Body of pancreas (tissue), 4 donors: ENCODE results near the gene TBL1X. TPM values are rescaled to one million over a fixed set of nuclear protein-coding genes. Genes with fewer than 3 reads are reported as not detected.
"Not testable (repeated sequence)": the region's sequence is repeated elsewhere in the genome, so short reads cannot be mapped to it uniquely, and the experiment has no call there.

Experiments used
- ATAC-seq: fragments of 150-250 bp; one replicate; pipeline ENCODE4 v1.9.1; 2016
- DNase-seq, 4 donors: peaks; one replicate each; pipeline ENCODE4 v3.0.0-alpha.2; 2019
- H3K27ac ChIP-seq, 4 donors: fragments of 200-600 bp; sonication (generic); 1 replicate in 3 of 4; 2 replicates in 1 of 4; pipeline versions ENCODE4 v1.5.1 to v1.6.1; 2016 to 2019; ENCODE audit warnings: mild to moderate bottlenecking in 1 of 4, mixed read lengths in 1 of 4, moderate library complexity in 1 of 4
- H3K27me3 ChIP-seq, 2 donors: fragments of 200-600 bp; sonication (generic); one replicate each; pipeline ENCODE4 v1.6.0; 2016; ENCODE audit warnings: mild to moderate bottlenecking in 1 of 2
- H3K36me3 ChIP-seq, 2 donors: fragments of 200-600 bp; sonication (generic); replicated peaks in 1 of 2; 2 replicates each; pipeline ENCODE4 v1.5.1; 2016; ENCODE audit warnings: low read depth in 2 of 2; ENCODE audit not compliant: insufficient read depth in 1 of 2
- H3K4me1 ChIP-seq: fragments of 200-600 bp; sonication (generic); one replicate; pipeline ENCODE4 v1.6.0; 2016
- H3K4me3 ChIP-seq, 2 donors: fragments of 200-600 bp; sonication (generic); 1 replicate in 1 of 2; 2 replicates in 1 of 2; pipeline ENCODE4 v1.5.1; 2016 to 2019
- H3K9me3 ChIP-seq, 3 donors: fragments of 200-600 bp; sonication (generic); 1 replicate in 2 of 3; 2 replicates in 1 of 3; pipeline ENCODE4 v1.5.1; 2016
- POLR2A ChIP-seq, 3 donors: fragments of 450-650 bp; IDR thresholded peaks; one replicate each; pipeline ENCODE4 v1.6.1; 2016; ENCODE audit warnings: antibody characterized with exemption in 3 of 3, mild to moderate bottlenecking in 2 of 3
- WGBS, 2 donors: methylation state at CpG; one replicate each; pipeline ENCODE4 v1.1.5; 2017; 5-methylcytosine and 5-hydroxymethylcytosine counted together
- intact Hi-C: fragments of 100-400 bp; cut with DNase I; formaldehyde crosslinking; loops from one replicate; pipeline ENCODE4 v1.15.1; 2023
- total RNA-seq, 2 donors: library from RNA; depleted of rRNA; stranded (reverse); fragments of >200 nt; gene quantifications; one replicate each; pipeline ENCODE4 v1.1.0, GENCODE V29; 2016
- TF ChIP-seq, protein P1 (sequence below), 7 experiments: fragments of 450-650 bp in 4 of 7; fragments of 200-600 bp in 3 of 7; sonication (generic) in 3 of 7; IDR thresholded peaks; one replicate each; pipeline ENCODE4 v1.5.1; 2016 to 2019; ENCODE audit warnings: antibody characterized with exemption in 7 of 7

TBL1X gene
- total RNA-seq, 2 donors from 2014 or later: 7.9 to 16.3 TPM

DNA sequence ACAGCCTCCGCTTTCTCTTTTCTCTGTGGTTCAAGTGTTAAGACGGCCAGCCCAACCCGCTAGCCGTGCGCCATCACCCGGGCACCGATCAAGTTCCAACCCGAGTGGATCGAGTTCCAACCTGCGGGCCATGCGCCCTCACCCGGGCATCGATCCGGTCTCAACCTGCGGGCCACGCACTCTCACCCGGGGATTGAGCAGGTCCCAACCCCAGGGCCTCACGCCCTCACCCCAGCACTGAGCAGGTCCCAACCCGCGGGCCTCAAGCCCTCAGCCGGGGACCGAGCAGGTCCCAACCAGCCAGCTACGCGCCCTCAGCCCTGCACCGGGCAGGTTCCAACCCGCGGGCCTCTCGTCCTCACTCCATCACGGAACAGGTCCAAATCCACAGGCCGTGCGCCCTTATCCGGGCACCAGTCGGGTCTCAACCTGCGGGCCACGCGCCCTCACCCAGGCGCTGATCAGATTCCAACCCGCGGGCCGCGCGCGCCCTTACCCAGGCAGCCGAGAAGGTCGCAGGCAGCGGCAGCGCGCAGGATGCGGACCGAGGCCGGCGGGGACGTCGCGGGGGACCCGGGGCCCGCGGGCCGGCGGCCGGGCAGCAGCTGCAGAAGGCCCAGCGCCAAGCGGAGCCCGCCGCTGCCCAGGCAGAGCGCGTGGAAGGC lies 300.3 kb downstream of the TBL1X start:
- H3K4me3 ChIP-seq: no peak overlapping the region
- no peaks in the 10 kb centered on the region for H3K4me1 ChIP-seq
- H3K36me3 ChIP-seq: no peaks in the 10 kb centered on the region
- H3K27me3 ChIP-seq: no peaks in the 10 kb centered on the region
- H3K27ac ChIP-seq: no peak overlapping the region
- intact Hi-C loops: no loop called here
- DNase-seq (no peak), ATAC-seq (no peak)
- 27 to 38% methylated on average over 6 to 15 of the region's 67 CpGs for WGBS, 2 donors
- no peaks in the 10 kb centered on the region for H3K9me3 ChIP-seq
- TF ChIP-seq POLR2A (IDR thresholded peaks at IDR 0.05): no peak
- TF ChIP-seq, protein P1, sequence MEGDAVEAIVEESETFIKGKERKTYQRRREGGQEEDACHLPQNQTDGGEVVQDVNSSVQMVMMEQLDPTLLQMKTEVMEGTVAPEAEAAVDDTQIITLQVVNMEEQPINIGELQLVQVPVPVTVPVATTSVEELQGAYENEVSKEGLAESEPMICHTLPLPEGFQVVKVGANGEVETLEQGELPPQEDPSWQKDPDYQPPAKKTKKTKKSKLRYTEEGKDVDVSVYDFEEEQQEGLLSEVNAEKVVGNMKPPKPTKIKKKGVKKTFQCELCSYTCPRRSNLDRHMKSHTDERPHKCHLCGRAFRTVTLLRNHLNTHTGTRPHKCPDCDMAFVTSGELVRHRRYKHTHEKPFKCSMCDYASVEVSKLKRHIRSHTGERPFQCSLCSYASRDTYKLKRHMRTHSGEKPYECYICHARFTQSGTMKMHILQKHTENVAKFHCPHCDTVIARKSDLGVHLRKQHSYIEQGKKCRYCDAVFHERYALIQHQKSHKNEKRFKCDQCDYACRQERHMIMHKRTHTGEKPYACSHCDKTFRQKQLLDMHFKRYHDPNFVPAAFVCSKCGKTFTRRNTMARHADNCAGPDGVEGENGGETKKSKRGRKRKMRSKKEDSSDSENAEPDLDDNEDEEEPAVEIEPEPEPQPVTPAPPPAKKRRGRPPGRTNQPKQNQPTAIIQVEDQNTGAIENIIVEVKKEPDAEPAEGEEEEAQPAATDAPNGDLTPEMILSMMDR (IDR thresholded peaks at IDR 0.05): no peak

DNA sequence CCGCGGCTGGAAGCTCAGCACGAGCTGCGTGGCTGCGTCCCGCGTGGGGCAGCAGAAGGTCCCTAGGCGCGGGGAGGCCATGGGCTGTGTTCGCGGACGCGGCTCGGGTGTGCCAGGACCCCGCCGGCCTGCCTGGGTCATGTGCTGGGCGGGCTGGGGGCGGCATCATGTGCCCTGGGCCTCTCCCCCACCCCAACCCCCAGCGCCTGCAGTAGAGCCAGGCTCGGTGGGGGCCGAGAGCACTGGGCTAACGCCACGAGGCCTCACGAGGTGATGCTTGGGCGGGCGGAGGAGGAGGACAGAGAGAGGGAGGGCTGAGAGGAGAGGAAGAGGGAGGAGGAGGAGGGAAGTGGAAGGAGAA lies 300.9 kb downstream of the TBL1X start, which contains the start of gene GPR143:
GPR143 (minus strand) TSS at position 111 of the 361 bp plus-strand sequence; CDS start at position 81, 30 bp downstream.
- intact Hi-C loops: no loop called here
- Histone ChIP-seq H3K36me3 (no peaks in the 10 kb centered on the region), H3K27me3 (no peaks in the 10 kb centered on the region), H3K27ac (no peak within 1 kb of the TSS), H3K4me3 (no peak within 1 kb of the TSS), H3K4me1 (no peaks in the 10 kb centered on the region), H3K9me3 (no peaks in the 10 kb centered on the region)
- TF ChIP-seq POLR2A (IDR thresholded peaks at IDR 0.05): no peak
- TF ChIP-seq, protein P1 (IDR thresholded peaks at IDR 0.05): no peak
- 49 to 55% methylated on average over 6 to 7 of the region's 26 CpGs for WGBS, 2 donors
- no peak for ATAC-seq
- DNase-seq: no peak

DNA sequence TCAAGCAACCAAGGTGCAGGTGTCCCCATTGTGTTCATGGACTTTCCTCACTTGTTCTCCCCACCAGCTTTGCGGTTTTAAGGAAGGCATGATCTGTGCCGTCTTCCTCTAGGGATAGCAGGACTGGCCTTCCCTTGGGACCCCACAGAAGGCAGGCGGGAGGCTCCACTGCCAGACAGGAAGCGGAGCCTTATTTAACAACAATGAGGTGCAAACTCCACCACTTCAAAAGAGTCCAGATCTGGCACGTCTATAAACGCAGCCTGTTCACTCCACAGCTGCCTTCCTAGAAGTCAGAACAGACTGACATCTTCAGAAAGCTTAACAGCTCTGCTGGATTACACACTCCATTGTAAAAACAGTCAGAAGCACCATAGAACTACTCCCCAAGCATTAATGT lies 302.5 kb downstream of the TBL1X start:
- Histone ChIP-seq H3K27ac (no peak overlapping the region), H3K27me3 (no peaks in the 10 kb centered on the region), H3K36me3 (no peaks in the 10 kb centered on the region), H3K4me1 (no peaks in the 10 kb centered on the region), H3K4me3 (no peak overlapping the region), H3K9me3 (no peaks in the 10 kb centered on the region)
- DNase-seq (no peak), ATAC-seq (no peak)
- 69 to 82% methylated on average over 5 to 6 of the region's 6 CpGs for WGBS, 2 donors
- intact Hi-C loops: no loop called here
- no peak for TF ChIP-seq POLR2A (IDR thresholded peaks at IDR 0.05)
- TF ChIP-seq, protein P1 (IDR thresholded peaks at IDR 0.05): no peak

DNA sequence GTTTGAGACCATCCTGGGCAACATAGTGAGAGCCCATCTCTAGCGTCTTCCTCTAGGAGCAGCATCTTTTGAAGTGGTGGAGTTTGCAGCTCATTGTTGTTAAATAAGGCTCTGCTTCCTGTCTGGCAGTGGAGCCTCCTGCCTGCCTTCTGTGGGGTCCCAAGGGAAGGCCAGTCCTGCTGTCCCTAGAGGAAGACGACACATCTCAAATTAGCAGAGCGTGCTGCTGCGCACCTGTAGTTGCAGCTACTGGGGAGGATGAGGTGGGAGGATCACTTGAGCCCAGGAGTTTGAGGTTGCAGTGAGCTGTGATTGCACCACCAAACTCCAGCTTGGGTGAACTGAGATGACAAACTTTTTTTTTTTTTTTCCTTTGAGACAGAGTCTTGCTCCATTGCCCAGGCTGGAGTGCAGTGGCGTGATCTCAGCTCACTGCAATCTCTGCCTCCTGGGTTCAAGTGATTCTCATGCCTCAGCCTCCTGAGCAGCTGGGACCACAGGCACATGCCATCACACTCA lies 303.5 kb downstream of the TBL1X start:
- H3K4me1 ChIP-seq, H3K36me3 ChIP-seq, H3K9me3 ChIP-seq, DNase-seq, H3K27me3 ChIP-seq, H3K27ac ChIP-seq, H3K4me3 ChIP-seq, ATAC-seq, intact Hi-C loops: not testable (repeated sequence)
- WGBS, 2 donors: 83% methylated on average over 5 of the region's 5 CpGs; no CpG with 5 or more reads in 1 of the 2 donors

DNA sequence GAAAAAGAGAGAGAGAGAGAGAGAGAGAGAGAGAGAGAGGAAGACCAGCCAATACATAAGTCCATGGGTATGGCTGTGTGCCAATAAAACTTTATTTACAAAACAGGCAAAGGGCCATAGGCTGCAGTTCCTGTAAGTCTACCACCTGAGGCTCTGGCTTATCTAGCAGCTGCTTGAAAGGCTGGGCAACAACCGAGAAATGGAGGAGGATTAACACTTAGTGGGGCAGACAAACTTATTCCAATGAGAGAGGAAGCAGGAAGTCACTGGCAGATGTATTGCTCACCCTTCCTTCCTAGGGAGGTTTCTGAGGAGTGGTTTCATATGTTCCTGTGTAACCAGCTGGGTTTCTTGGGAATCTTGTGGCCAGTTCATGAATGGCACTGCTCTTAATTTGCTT lies 305.5 kb downstream of the TBL1X start:
- TF ChIP-seq, protein P1 (IDR thresholded peaks at IDR 0.05): no peak

More for the DNA sequence above, 305.5 kb downstream of the TBL1X start:
- Histone ChIP-seq H3K4me3 (no peak overlapping the region), H3K27ac (no peak overlapping the region), H3K36me3 (no peaks in the 10 kb centered on the region), H3K9me3 (no peaks in the 10 kb centered on the region), H3K4me1 (no peaks in the 10 kb centered on the region), H3K27me3 (no peaks in the 10 kb centered on the region)
- intact Hi-C loops: no loop called here
- ATAC-seq (no peak), DNase-seq (no peak)
- 27% methylated on average over 1 of the region's 1 CpG; no CpG with 5 or more reads in 1 of the 2 donors for WGBS, 2 donors
